Stimulated activated CD8-positive, alpha-beta memory T cell treated with anti-CD3 and anti-CD28 coated beads, Interleukin-4, amount 100 ng/mL, for 24 hours (primary cell): ENCODE results near the gene RAD23A.
A peak's percentile ranks its signal among the peaks of the same experiment; 100 is the strongest.
"Not testable (repeated sequence)": the region's sequence is repeated elsewhere in the genome, so short reads cannot be mapped to it uniquely, and the experiment has no call there.

Experiments
- DNase-seq: peaks from one replicate; pipeline ENCODE4 v3.0.0-alpha.2; 2020; ENCODE audit warnings: low read depth

The RAD23A gene

DNA sequence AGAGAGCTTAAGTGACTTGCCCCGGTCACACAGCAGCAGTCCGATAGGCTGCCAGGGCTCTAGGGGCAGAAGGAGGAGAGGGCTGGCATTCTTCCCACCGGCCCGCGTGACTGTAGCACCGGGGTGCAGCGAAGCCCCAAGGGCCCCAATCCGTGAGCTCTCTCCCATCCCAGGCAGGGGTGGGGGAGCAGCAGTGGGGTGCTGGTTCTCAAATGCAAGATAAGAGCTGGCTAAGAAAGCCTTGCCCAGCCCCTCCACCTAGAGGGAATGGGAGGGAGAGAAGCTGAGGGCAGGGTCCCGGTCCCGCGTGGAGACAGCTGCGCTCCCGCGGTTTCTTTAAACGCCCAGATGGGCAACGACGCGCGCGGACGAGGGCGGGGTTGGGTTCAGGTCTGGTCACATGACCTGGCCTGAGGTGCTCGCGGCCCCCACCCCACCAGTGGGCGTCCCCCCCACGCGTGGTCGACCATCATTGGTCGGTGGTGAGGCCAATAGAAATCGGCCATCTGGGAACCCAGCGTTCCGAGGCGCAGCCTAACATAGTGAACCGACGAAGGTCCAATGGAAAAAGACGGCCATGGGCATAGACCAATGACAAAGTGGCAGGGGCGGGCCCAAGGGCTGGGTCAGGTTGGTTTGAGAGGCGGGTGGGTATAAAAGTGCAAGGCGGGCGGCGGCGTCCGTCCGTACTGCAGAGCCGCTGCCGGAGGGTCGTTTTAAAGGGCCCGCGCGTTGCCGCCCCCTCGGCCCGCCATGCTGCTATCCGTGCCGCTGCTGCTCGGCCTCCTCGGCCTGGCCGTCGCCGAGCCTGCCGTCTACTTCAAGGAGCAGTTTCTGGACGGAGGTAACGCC is 7.5 kb upstream of the RAD23A start, which contains the start of gene CALR:
Gene CALR (plus strand): TSS at position 683 of the 852 bp plus-strand sequence. CDS start 71 bp downstream, at position 754.
- DNase-seq, result peak; percentile 97

DNA sequence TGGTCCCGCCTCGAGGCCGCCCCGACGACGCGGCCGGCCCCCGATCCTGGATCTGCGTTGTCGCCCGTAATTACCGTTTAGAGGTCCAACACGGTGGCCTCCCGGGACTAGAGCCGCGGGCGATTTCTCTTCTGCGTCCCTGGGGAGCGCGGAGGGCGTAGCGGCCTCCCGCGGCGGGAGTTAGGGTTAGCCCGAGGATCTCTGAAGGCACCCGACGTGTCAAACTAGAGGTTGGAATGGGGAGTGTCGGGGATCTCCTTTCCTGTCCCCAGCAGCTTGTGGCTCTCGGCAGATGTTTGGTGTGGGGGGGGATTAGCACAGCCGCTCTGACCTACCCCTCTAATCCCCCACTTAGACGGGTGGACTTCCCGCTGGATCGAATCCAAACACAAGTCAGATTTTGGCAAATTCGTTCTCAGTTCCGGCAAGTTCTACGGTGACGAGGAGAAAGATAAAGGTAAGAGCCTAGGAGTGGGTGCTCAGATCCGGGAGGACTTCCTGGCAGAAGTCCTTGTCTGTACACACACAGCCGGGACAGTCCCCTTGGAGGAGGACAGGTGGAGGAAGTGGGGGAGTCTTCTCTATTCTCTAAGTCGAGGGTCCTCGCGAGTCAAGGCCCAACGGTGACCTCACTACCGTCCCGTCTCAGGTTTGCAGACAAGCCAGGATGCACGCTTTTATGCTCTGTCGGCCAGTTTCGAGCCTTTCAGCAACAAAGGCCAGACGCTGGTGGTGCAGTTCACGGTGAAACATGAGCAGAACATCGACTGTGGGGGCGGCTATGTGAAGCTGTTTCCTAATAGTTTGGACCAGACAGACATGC is 6.7 kb upstream of the RAD23A start:
- DNase-seq, result no peak

DNA sequence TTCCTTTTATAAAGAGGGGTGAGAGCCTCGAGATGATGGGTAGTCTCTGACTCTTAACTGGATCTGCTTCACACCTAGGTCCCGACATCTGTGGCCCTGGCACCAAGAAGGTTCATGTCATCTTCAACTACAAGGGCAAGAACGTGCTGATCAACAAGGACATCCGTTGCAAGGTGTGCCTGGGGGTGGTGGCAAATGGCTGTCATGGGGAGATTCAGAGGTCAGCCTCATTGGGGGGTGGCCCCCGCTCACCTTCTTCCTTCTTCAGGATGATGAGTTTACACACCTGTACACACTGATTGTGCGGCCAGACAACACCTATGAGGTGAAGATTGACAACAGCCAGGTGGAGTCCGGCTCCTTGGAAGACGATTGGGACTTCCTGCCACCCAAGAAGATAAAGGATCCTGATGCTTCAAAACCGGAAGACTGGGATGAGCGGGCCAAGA is 5.7 kb upstream of the RAD23A start:
- no peak for DNase-seq

DNA sequence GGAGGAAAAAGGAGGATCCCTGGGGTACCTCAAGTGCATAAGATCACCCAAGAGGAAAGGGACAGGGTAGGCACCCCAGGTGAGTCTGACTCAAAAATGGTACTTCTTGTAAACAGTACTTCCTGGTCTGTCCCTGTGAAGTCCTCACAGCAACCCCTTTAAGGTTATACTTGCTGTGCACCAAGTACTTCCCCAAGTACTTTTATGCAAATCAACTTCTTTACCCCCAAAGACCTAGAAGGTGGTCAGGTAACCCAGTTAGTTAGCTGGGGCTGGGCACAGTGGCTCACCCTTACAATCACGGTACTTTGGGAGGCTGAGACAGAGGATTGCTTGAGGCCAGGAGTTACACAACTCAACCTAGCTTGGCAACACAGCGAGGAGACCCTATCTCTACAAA is 4.8 kb upstream of the RAD23A start:
- no peak for DNase-seq

- DNase-seq, result no peak
These were observed 2.1 kb upstream of the RAD23A start for GRCh38 chr19:12943437-12944044.

GRCh38 chr19:12944104-12944674 is 1.5 kb upstream of the RAD23A start:
- DNase-seq, result no peak

- peak; percentile 42 for DNase-seq
These were observed 545 bp downstream of the RAD23A start for GRCh38 chr19:12946092-12946721.

DNA sequence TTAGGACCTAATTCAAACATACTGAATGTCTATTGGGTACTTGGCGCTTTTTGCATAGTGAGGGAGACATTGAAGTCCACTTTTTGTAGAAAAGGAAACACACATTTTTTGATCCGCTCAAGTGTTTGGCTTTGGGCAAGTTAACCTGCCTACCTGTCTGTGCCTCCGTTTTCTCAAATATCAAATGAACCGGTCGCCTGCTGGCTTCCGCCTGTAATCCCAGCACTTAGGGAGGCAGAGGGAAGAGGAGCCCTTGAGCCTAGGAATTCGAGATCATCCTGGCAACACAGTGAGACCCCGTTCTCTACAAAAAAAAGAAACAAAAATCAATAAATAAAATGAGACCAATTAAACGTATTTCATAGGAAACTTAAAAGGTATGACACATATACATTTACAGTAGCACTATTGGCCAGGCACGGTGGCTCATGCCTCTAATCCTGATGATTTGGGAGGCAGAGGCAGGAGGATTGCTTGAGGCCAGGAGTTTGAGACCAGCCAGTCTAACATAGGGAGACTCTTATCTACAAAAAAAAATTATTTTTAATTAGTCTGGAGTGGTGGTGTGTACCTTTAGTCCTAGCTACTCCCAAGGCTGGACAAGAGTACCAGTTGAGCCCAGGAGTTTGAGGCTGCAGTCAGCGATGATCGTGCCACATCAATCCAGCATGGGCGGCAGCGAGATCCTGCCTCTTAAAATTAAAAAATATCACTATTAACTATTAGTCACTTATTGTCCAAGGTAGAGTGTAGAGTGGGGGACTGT is 1.3 kb downstream of the RAD23A start:
- no peak for DNase-seq

- no peak for DNase-seq
These were observed 2.3 kb downstream of the RAD23A start for GRCh38 chr19:12947702-12948611.

DNA sequence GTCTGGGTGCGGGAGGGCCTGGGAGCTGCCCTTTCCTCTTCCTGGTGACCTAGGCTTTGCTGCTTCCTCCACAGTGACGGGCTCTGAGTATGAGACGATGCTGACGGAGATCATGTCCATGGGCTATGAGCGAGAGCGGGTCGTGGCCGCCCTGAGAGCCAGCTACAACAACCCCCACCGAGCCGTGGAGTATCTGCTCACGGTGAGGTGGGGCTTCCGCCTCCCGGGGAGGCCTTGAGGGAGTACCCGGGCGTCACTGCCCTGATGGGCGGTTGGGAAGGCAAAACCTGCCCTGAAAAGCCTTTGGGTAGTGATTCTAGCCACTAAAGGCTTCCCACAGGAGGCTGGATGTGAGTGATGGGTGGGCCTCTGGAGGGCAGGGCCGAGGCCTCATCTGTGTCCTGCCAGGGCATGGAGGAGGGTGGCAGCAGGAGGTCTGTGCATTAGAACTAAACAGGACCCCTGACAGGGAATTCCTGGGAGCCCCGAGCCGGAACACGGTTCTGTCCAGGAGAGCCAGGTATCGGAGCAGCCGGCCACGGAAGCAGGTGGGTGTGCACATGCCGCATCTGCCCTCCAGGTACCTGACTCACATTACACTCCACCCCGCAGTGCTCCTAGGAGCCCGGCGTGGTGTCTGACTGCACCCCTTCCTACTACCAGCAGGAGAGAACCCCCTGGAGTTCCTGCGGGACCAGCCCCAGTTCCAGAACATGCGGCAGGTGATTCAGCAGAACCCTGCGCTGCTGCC is 3.1 kb downstream of the RAD23A start:
- no peak for DNase-seq

GRCh38 chr19:12949363-12950283 is 4.0 kb downstream of the RAD23A start:
- DNase-seq, result no peak

DNA sequence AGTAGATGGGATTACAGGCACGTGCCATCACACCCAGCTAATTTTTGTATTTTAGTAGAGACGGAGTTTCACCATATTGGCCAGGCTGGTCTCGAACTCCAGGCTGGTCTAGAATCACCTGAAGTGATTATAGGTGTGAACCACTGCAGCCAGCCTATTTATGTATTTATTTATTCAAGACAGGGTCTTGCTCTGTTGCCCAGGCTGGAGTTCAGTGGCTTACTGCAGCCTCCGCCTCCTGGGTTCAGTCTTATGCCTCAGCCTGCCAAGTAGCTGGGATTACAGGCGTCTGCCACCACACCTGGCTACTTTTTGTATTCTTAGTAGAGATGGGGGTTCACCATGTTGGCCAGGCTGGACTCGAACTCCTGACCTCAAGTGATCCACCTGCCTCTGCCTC is 6.4 kb downstream of the RAD23A start:
- DNase-seq, result not testable (repeated sequence)

DNA sequence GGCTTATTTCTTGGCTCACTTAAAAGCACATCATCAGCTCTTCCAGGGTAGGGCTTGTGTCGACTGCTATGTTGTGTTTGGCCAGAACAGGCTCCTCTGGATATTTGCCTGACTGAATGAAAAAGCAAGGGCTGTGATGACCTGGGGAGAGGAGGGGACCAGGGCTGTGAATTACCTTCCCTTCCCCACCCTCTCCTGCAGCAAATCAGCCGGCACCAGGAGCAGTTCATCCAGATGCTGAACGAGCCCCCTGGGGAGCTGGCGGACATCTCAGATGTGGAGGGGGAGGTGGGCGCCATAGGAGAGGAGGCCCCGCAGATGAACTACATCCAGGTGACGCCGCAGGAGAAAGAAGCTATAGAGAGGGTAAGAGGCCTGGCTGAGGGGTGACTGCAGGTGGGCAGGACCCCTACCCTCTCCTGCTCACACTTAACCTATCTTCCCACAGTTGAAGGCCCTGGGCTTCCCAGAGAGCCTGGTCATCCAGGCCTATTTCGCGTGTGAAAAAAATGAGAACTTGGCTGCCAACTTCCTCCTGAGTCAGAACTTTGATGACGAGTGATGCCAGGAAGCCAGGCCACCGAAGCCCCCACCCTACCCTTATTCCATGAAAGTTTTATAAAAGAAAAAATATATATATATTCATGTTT is 7.0 kb downstream of the RAD23A start:
- DNase-seq, result no peak

DNA sequence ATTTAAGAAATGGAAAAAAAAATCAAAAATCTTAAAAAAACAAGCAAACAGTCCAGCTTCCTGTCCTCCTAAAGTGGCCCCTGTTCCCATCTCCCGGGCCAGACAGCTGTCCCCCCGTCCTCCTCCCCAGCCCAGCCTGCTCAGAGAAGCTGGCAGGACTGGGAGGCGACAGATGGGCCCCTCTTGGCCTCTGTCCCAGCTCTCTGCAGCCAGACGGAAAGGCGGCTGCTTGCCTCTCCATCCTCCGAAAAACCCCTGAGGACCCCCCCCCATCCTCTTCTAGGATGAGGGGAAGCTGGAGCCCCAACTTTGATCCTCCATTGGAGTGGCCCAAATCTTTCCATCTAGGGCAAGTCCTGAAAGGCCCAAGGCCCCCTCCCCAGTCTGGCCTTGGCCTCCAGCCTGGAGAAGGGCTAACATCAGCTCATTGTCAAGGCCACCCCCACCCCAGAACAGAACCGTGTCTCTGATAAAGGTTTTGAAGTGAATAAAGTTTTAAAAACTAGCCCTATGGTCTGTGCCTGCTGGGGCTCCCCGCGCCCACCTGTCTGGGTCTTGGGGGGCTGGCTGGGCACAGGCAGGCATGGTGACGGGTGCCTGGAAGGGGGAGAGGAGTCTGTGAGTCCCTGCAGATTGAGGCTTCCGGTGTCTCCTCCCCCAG is 7.6 kb downstream of the RAD23A start:
- no peak for DNase-seq

DNA sequence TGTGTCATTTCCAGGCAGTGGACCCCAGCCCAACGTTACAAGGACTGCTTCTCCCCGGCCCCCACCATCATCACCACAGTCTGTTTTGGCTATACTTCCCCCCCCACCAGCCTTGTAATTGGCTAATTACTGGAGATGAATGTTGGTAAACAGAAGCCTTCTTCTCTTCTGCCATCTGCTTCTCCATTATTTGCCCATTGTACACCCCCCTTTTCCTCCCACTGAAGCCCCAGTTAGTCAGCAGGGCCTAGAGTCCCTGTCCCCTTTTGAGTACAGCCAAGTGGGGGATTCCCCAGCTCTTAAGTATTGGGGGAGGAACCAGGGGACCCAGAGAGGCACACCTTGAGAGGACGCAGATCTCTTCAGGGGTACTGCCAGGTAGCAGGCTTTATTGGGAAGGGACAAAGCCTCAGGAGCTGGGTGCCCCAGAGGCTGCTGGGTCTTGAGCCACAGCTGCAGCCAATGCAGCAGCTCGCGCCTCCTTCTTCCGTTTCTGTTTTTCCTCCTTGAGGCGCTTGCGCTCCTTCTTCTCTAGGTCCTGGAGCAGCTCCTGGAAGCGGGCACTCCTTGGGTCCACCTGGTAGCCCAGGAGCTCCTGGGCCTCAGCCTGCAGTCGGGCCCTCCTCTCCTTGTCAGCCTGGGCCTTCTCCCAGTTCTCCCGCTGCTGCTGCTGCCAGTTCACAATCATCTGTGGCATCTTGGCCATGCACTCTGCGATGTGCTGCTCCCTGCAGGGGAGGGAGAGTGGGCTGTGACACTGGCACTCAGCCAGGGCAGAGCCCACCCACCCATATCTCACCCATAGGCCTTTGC is 8.3 kb downstream of the RAD23A start:
- no peak for DNase-seq

- DNase-seq, result no peak
These were observed 8.9 kb downstream of the RAD23A start for GRCh38 chr19:12954612-12954962.
